GM12801 (cell line): Measurements from ENCODE around the gene VPS45.

Experiments
- TF ChIP-seq, protein P1 (sequence below): IDR thresholded peaks from one replicate; pipeline ENCODE4 v1.5.1; 2011; ENCODE audit warnings: control low read depth; ENCODE audit not compliant: insufficient read length; ENCODE audit errors: extremely low read depth

Gene VPS45

GRCh38 chr1:150152772-150153456 is 85.3 kb downstream of the VPS45 start:
- TF ChIP-seq, protein P1, sequence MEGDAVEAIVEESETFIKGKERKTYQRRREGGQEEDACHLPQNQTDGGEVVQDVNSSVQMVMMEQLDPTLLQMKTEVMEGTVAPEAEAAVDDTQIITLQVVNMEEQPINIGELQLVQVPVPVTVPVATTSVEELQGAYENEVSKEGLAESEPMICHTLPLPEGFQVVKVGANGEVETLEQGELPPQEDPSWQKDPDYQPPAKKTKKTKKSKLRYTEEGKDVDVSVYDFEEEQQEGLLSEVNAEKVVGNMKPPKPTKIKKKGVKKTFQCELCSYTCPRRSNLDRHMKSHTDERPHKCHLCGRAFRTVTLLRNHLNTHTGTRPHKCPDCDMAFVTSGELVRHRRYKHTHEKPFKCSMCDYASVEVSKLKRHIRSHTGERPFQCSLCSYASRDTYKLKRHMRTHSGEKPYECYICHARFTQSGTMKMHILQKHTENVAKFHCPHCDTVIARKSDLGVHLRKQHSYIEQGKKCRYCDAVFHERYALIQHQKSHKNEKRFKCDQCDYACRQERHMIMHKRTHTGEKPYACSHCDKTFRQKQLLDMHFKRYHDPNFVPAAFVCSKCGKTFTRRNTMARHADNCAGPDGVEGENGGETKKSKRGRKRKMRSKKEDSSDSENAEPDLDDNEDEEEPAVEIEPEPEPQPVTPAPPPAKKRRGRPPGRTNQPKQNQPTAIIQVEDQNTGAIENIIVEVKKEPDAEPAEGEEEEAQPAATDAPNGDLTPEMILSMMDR, result no peak

- TF ChIP-seq, protein P1, result no peak
Measured at GRCh38 chr1:150154143-150154542, 86.6 kb downstream of the VPS45 start.

DNA sequence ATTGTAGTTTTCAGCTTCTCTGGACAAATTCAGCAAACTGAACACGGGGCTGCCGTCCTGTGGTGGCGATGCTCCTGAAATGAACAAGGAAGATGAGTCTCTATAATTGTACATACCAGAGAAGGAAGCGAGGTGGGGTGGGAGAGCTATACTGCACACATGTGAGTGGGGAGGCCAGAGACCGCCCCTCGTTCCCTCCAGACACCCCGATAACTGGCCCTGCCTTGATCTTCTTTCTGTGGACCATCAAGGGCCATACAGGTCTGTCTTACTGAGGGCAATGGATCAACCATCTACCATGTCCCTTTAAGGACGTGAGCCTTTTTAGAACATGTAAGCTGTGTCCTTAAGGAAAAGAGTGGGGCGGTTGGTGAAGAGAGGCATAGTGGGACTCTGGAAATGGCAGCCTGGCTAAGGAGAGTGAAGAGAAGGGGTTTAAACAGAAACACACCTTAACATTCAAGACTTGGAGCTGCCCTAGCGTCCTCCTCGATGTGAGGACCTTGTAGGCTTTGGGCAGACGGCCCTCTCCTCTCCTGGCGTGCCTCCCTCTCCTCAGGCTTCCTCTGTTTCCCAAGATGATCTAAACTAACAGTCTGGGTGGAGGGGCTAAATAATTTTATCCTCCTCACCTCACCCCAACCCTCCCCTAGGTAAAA is 88.0 kb downstream of the VPS45 start:
- TF ChIP-seq, protein P1, result no peak

- TF ChIP-seq, protein P1, result no peak
Measured at GRCh38 chr1:150156868-150157603, 89.5 kb downstream of the VPS45 start.

GRCh38 chr1:150159550-150159949 is 92.0 kb downstream of the VPS45 start:
- TF ChIP-seq, protein P1, result no peak

DNA sequence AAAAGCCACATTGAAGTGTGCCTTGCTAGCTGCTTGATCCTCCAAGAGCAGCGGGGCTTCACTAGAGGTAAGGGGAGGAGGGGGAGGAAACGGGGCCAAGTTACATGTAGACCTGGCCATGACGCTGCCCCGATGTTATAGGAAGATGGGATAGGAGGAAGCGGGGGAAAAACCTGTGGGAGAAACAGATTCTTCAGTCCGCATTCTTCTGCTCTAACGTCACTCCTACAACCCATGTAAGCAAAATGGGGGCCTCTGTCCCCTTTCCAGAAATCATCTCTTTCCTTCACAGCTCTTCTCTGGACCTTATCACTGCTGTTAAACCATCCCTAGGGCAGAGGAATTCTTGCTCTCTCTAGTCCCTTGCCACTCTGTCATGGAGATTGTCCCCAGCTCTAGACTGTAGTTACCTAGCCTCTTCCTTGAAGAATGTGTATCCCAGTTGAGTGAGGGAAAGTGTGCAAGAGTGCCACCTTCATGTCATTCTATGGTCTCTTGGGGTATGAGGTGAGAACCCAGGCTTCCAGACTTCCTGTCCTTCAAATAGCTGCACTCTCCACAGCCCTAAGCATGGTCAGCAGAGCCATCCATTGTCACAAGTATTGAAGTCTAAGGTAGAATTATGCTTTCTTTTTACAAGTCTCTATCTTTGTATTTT is 93.5 kb downstream of the VPS45 start:
- TF ChIP-seq, protein P1, result no peak
